ENCODE measurements around the gene DERA. TPM values are rescaled to one million over a fixed set of nuclear protein-coding genes. Genes with fewer than 3 reads are reported as not detected.
"Not testable (repeated sequence)": the region's sequence is repeated elsewhere in the genome, so short reads cannot be mapped to it uniquely, and the experiment has no call there.

DERA gene
- total and polyA plus RNA-seq, 8 donors: 26.4 to 37.3 (median 31.1) TPM

GRCh38 chr12:15899282-15899870 lies 11.8 kb upstream of the DERA start:
- Histone ChIP-seq H3K27ac (no peak overlapping the region), H3K9me3 (no peaks in the 10 kb centered on the region), H3K36me3 (peaks cover 0 to 95% of the 10 kb centered on the region in 2 donors), H3K4me3 (no peak overlapping the region), H3K4me1 (peaks cover 0 to 11% of the 10 kb centered on the region in 2 donors), H3K27me3 (no peaks in the 10 kb centered on the region)
- peak; percentile 35 to 70 for TF ChIP-seq CTCF (IDR thresholded peaks at IDR 0.05)
- intact Hi-C loops (cut with DNase I): no loop called here
- ATAC-seq: peak; percentile 69
- no peak for DNase-seq

GRCh38 chr12:15904378-15904920 lies 6.7 kb upstream of the DERA start:
- ATAC-seq: no peak

GRCh38 chr12:15910468-15910863 lies 666 bp upstream of the DERA start:
- intact Hi-C loops (cut with DNase I): no loop called here
- DNase-seq: no peak

More at GRCh38 chr12:15904378-15904920, 6.7 kb upstream of the DERA start:
- Histone ChIP-seq H3K4me3 (no peak overlapping the region), H3K27me3 (no peaks in the 10 kb centered on the region), H3K27ac (no peak overlapping the region), H3K4me1 (no peaks in the 10 kb centered on the region), H3K9me3 (no peaks in the 10 kb centered on the region), H3K36me3 (peaks cover 0 to 75% of the 10 kb centered on the region in 2 donors)
- intact Hi-C loops (cut with DNase I): no loop called here
- no peak for TF ChIP-seq CTCF (IDR thresholded peaks at IDR 0.05)
- no peak for DNase-seq

GRCh38 chr12:15911931-15912330 lies 799 bp downstream of the DERA start:
- Histone ChIP-seq H3K27ac (peak overlapping the region; percentile 95), H3K4me3 (peak overlapping the region; percentile 65 to 81), H3K4me1 (peaks cover 0 to 27% of the 10 kb centered on the region in 2 donors)
- H3K36me3 ChIP-seq; intact Hi-C loops (cut with DNase I); H3K27me3 ChIP-seq; H3K9me3 ChIP-seq; DNase-seq: not testable (repeated sequence)
- ATAC-seq: peak; percentile 54

More at GRCh38 chr12:15910468-15910863, 666 bp upstream of the DERA start:
- Histone ChIP-seq H3K4me1 (peaks cover 0 to 27% of the 10 kb centered on the region in 2 donors), H3K9me3 (no peaks in the 10 kb centered on the region), H3K27me3 (no peaks in the 10 kb centered on the region), H3K36me3 (peaks cover 0 to 15% of the 10 kb centered on the region in 2 donors), H3K4me3 (peak overlapping the region in 1 of 2 donors; percentile 81), H3K27ac (peak overlapping the region in 1 of 2 donors; percentile 95)
- no peak for ATAC-seq
- TF ChIP-seq CTCF (IDR thresholded peaks at IDR 0.05): no peak

- DNase-seq; H3K27ac ChIP-seq; intact Hi-C loops (cut with DNase I); H3K9me3 ChIP-seq; H3K27me3 ChIP-seq; H3K4me3 ChIP-seq; H3K36me3 ChIP-seq; ATAC-seq: not testable (repeated sequence)
- peaks cover 0 to 27% of the 10 kb centered on the region in 2 donors for H3K4me1 ChIP-seq
These were observed 3.0 kb downstream of the DERA start for GRCh38 chr12:15914131-15914530.

- TF ChIP-seq CTCF (IDR thresholded peaks at IDR 0.05): no peak
- ATAC-seq: no peak
- no peaks in the 10 kb centered on the region for H3K9me3 ChIP-seq
- peaks cover 0 to 8% of the 10 kb centered on the region in 2 donors for H3K4me1 ChIP-seq
- no peak overlapping the region for H3K4me3 ChIP-seq
- H3K27ac ChIP-seq: no peak overlapping the region
- H3K27me3 ChIP-seq: no peaks in the 10 kb centered on the region
- no peaks in the 10 kb centered on the region for H3K36me3 ChIP-seq
- intact Hi-C loops (cut with DNase I): no loop called here
- DNase-seq: peak in 1 of 4 donors; percentile 61
These were observed 6.9 kb downstream of the DERA start for GRCh38 chr12:15918066-15918465.

All from left lung (tissue), 10 donors.